Hematopoietic multipotent progenitor cell treated with erythropoietin and hydrocortisone succinate and interleukin-3 and kit ligand, for 6 days (in vitro differentiated cells): ENCODE results near the gene ATOX1.
"Not testable (repeated sequence)": the region's sequence is repeated elsewhere in the genome, so short reads cannot be mapped to it uniquely, and the experiment has no call there.

Source experiments
- DNase-seq: peaks from one replicate; pipeline ENCODE4 v3.0.0-alpha.2; 2015

The ATOX1 gene, protein sequence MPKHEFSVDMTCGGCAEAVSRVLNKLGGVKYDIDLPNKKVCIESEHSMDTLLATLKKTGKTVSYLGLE

DNA sequence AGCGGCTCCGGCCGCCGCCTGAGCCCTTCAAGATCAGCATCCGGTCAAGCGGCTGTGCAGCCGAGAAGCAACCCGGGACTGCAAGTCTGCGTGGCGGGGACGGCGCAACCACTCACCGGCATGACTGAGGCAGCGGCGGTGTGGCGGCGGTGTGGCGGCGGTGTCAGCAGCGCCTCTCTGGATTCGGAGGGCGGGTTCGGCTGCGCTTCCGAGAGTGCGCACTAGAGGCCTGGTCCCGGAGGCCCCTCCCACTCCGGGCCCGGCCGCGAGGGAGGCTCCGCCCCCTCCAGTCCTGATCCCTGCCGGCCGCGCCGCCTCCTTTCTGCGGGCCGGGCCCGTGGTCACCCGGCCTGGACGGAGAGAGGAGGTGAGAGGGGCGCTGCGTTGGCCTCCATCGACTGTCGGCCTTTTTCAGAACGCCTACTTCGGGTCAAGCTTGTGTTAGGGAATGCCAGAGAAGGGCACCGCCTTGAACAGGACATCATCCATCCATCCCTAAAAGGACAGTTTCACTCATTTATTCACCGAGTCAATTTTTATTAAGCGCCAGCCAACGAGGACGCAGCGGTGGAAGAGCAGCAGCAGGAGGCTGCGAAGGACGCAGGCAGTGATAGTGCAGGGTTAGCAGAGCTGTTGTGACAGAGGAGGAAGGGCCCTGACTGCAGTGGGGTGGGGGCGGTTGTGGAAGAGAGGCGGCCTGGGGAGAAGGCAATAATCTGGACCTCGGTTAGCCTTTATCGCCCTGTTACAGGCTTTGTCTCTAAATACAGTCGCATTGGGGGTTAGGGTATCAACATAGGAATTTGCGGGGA is at the start of gene ATOX1:
Gene ATOX1, minus strand, starts transcription at position 202 of the 812 bp plus-strand sequence. Its CDS starts 80 bp downstream, at position 122.
- peak; percentile 97 for DNase-seq

DNA sequence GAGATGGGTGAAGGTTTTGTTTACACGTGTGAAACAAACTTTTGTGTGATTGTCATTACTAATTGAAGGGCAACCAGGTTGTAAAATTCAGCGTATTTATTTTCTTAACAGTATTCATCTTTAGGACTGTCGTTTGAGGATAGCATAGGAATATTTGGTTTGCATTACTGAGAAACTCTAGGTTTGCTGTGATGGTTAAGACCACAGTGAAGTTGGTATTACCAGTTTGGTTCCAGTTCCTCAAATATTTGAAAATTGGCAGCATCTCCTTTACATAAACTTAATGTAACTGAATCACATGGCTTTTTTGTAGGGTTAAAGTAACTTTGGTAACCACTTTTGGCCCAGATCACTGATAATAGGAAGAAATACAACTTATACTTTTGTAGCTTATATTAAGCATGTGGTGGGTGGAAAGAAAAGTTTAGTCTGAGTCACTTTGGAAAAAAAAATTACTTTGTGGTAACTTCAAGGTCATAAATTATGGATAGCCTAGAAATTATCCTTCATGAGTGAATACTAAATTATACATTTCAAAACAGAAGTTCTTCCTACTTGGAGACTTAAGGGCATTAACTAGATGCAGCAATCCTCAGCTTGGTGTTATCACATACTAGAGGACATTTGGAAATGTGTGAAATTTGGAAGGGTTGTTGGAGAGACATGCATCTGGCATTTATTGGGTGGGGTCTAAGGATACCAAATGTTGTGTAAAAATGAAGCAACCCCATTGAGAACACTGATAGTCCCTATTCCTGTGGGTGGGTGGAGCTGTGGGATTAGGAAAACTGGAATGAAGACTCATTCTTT is 47.2 kb upstream of the ATOX1 start:
- no peak for DNase-seq

DNA sequence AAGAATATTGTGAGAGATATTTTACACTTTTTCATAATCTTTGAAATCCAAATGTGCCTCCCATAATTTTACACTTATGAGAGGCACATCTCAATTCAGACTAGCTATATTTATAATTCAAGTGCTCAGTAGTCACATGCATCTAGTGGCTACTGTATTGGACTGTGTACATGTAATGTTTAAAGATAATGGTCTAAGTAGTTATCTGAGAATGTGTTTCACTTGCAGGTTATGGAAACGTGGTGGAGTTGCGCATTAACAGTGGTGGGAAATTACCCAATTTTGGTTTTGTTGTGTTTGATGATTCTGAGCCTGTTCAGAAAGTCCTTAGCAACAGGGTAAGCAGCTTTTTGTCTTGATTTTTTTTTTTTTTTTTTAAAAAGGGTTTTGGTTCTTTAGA is 42.1 kb upstream of the ATOX1 start:
- peak; percentile 57 for DNase-seq

DNA sequence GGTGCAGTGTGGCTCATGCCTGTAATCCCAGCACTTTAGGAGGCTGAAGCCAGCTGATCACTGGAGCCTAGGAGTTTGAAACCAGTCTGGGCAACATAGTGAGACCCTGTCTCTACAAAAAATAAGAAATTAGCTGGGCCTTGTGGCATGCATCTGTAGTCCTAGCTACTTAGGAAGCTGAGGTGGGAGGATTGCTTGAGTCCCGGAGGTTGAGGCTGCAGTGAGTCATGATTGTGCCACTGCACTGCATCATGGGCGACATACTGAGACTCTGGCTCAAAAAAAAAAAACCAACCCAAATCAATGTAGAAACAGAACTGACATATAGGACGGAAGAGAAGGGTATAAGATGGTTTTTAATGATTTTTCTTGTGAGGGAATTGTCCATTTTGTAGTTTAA is 41.0 kb upstream of the ATOX1 start:
- no peak for DNase-seq

DNA sequence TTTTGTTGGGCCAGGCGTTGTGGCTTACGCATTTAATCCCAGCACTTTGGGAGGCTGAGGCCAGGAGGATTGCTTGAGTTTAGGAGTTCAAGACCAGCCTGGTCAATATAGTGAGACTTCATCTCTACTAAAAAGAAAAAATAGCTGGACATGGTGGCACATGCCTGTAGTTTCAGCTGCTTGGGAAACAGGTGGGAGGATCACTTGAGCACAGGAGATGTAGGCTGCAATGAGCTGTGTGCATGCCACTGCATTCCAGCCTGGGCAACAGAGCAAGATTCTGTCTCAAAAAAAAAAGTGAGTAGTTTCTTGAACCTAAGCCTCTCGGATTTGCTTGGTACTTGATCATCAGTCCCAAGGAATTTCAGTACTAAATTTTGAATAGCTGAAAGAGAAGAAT is 40.2 kb upstream of the ATOX1 start:
- no peak for DNase-seq

DNA sequence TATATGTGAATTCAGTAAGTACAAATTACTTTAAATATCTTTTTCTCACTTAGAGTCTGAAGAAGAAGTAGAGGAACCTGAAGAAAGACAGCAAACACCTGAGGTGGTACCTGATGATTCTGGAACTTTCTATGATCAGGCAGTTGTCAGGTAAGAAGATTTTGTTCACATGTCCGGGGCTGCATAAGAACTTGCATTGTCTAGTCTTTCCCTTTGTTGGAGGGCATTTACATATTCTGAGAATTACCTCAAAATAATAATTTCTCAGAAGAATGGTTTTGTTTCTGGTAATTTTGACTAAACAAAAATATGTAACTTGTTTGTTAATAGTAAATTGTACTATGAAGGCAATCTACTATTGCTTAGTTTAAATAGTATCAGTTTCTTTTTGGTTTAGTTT is 37.0 kb upstream of the ATOX1 start:
- DNase-seq = no peak

DNA sequence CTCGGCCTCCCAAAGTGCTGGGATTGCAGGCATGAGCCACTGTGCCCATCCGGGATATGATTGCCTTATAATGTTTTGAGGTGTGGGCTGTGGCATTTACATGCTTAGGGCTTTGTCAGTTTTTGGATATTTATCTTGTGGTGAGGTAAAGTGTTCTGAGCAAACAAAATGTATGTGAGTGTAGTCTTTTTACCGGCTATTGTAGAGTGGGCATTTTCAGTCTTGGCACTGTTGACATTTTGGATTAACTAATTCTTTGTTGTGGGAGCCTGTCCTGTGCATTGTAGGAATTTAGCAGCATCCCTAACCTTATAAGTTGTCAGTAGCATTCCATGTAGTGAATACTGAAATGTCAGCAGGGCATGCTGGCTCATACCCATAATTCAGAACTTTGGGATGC is 34.9 kb upstream of the ATOX1 start:
- no peak for DNase-seq

DNA sequence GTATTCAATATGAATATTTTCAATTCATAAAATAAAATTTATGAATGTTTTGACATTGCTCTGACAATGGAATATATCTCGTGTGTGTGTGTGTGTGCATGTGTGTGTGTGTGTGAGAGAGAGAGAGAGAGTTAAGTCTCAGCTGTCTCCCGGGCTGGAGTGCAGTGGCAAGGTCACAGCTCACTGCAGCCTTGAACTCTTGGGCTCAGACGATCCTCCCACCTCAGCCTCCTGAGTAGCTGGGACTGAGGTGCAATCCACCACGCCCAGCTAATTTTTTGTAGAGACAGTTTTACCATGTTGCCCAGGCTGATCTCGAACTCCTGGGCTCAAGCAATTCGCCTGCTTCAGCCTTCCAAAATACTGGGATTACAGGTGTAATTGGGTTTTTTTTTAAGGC is 29.4 kb upstream of the ATOX1 start:
- no peak for DNase-seq

DNA sequence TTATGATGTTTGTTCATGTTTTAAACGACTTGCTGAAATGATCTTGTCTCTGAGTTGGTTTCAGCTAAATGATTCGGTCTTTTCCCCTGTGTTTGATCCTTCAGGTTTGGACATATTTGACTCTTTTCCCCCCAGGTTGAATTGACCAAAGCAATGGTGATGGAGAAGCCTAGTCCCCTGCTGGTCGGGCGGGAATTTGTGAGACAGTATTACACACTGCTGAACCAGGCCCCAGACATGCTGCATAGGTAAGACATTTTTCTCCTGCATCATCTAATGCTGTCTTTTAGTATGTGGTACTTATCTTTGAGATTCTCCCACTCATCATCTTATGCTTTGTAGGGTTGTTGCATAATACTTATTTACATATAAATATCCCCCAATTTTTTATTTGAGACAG is 28.0 kb upstream of the ATOX1 start:
- DNase-seq = no peak

DNA sequence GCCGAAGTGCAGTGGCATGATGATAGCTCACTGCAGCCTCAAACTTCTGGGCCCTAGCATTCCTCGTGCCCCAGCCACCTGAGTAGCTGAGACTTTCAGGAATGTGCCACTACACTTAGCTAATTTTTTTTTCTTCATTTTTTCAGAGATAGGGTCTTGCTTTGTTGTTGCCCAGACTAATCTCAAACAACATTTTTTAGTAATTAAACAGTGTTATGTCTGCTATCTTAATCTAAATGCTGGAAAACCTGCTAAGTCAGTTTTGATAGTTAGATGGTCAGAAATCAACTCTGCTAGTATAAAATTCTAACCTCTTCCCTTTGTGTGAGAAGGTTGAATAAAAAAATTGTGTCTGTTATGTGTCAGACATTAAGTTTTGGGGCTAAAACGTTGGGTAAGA is 25.7 kb upstream of the ATOX1 start:
- DNase-seq = no peak

DNA sequence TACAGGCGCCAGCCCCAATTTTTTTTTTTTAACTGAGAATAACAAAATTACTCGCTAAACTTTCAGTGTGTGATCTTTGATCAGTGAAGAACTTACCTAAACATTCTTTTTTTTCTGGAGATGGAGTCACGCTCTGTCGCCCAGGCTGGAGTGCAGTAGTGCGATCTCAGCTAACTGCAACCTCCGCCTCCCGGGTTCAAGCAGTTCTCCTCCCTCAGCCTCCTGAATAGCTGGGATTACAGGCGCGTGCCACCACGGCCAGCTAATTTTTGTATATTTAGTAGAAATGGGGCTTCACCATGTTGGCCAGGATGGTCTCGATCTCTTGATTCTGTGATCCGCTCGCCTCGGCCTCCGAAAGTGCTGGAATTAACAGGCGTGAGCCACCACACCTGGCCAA is 25.2 kb upstream of the ATOX1 start:
- DNase-seq = not testable (repeated sequence)

DNA sequence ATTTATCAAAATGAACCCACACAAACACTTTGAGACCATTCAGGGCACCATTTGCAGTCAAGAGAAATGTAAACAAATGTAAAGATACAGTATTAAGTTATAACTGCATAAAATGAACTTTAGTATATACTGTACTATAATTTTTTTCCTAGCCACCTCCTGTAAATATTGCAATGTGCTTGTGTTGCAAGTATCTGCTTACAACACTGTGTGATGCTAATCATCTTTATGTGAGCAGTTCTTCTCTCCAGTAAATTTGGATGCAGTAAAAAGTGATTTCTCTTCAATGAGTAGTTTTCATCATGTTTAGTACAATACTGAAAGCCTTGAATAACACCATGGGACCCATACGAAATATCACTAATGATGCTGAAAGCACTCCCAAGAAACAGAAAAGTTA is 22.8 kb upstream of the ATOX1 start:
- peak; percentile 26 for DNase-seq

DNA sequence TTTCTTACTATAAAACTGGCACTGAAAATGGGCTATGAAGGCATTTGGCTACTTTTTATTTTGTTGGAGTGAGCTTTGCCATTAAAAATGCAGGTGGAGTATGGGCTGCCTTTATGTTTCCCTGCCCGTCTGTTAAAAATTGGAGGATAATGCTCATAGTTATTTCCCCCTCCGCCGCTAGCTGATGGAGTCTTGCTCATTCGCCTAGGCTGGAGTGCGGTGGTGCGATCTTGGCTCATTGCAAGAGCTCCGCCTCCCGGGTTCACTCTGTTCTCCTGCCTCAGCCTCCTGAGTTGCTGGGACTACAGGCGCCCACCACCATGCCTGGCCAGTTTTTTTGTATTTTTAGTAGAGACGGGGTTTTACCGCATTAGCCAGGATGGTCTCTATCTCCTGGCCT is 21.9 kb upstream of the ATOX1 start:
- no peak for DNase-seq

DNA sequence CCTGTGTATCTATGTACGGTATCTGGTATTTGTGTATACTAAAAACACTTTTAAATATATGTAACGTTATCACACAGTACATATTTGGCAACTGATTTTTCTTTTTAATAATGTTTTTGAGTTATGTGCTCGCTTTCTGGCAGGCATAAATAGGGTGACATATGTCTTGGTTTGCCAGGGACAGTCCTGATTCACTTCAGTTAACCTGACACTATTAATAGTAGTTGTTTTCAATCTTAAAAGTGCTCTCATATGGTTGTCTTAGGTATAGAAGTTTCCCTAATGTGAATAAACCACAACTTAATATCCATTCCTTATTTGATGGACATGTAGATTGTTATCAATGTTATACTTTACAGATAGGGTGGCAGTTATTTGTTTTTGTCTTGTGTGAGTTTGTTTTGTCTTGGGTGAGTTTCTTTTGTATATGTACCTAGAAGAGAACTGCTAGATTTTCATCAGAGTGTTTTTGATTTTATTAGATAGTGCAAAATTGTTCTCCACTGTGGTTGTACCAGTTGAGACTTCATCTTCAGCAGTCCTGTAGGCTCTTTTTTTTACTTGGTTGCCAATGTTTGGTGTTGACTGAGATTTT is 21.2 kb upstream of the ATOX1 start:
- no peak for DNase-seq

DNA sequence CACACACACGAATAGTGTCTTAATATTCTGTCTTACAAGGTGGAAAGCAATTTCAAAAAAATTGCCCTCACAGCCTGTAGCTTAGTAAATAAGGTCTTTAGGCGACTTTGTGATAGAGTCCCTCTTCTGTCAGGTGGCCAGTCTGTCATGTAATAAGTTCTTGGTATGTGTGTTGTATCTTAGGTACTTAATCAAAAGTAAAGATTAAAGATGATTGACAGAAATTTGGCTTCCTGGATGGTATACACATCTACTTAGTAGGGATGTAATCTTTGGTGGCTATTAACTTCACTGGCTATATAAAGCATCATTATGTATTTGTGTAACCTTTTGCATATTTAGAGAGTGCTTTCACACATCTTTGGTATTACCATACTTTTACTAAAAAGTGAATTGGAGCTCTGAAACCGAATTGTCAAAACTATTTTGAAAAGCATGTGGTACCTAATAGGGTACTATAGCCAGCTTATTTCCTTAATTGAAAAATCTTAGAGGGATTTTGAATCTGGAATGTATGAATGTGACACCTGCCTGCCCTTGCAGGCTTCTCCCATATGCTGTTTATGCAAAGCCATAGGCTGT is 16.7 kb upstream of the ATOX1 start:
- DNase-seq = no peak

DNA sequence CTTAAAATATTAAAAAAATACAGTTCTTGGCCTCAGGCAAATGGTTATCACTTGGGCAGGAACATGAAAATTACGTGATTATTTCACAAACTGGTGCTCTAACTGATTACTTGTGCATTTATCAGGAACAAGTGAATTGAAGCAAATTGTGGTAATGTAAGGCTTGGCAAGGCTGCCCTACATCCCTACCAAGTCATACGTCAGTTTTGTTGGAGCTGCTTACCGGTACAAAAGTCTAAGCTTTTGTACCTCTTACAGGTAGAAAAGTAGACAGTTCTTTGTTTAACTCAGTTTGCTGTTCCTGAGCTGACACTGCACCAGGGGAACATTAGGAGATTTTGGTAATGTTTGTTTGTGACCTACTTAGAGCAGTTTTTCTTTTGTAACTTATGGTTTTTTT is 15.5 kb upstream of the ATOX1 start:
- DNase-seq = peak; percentile 62

DNA sequence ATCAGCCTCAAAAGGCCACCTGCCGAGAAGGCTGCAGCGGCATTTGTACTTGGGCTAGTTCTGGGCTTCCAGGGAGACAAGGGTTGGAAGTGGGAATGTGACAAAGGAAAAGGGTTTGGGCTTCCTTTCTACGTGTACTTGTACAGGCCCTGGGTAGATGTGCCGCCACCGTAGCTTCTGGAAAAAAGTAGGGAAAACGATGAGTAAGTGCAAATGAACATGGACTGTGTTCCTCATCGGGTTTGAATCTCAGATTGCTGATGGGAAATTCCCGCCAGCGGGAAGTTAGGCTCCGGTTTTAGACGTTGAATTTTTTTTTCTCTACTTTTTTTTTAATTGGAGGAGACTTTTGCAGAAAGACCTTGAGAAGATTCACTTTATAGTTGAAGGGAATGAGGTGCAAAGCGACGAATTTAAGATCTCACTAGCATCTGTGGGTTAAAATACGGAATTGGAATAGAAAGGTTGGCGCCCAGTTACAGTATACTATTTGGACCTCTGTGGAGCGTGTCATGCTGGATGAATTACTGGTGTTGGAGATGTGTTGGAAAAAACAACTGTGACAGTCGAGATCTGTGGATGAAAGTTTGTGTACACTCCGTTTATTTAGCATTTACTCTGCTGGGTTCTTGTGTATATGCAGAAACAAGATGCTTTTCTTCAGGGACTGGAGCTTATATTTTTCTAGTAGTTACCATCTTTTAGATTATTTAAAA is 14.6 kb upstream of the ATOX1 start:
- DNase-seq = no peak

DNA sequence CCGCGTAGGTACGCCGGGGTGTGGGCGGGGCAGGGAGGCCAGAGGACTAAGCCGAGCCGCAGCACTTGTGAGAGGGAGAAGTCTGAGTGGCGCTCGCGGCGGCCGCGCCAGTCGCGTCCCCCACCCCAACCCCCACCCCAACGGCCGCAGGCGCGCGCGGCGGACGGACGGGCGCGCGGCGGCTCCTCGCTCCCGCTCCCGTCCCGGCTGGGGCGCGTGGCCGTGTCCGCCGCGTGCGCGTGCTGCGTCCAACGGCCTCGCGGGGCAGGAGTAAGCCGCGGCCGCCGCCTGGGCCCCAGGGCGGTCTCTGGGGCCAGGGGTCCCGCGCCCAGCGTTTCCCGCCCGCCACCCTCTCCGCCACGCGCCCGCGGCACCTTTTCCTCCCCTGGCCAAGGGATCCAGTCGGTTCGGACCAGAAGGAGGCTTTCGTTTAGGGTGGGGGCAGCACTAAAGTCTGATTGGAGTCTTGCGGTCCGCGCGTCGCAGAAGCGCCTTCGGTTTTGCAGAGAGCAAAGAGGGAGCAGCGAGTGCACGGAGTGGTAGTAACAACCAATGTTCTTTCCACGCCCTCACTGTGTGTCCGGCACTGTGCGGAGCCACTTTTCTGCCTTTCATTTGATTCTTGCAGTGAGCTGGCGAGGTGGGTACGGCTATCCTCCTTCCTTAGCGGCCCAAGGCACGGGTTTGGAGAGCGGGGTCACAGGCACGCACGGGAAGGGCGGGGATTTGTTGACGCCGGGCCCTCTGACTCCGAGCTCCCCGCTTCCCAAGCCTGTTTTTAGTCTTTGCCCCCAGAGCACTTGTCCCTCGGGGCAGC is 13.8 kb upstream of the ATOX1 start:
- DNase-seq = peak; percentile 67

DNA sequence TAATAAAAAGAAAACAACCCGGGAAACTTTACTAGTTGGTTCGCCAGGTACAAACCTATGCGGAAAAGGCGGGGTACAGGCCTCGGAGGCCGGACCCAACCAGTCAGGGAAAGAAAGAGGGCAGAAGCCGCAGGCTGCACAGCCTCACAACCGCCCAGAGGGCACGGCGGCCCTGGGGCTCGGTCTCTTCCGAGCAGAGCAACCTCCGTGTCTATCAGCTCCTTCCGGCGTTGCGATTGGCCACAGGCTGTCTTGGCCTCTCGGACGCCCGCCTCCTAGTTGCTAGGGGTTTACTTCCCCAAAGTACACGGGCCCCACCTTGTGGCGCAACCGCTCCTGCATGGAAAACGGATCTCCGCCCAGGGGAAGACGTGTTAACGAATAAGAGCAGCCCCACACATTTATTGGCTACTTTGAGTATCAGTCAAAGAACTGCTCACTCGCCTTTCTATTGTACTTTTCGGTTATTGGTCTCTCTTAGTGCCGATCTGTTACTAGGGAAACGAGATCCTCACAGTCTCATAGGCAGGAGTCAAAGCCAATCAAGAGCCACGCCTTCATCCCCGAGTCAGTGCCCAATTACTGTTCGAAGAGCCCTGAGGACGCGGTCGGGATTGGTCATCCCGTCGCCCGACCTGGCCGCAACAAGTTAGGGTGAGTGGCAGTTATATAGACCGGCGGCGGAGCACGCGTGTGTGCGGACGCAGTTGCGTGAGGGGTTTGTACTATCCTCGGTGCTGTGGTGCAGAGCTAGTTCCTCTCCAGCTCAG is 13.0 kb upstream of the ATOX1 start, which contains the start of gene G3BP1:
Gene G3BP1, plus strand, starts transcription at position 696 of the 770 bp plus-strand sequence. CDS start 14,667 bp downstream, outside the sequence.
- peak; percentile 100 for DNase-seq

DNA sequence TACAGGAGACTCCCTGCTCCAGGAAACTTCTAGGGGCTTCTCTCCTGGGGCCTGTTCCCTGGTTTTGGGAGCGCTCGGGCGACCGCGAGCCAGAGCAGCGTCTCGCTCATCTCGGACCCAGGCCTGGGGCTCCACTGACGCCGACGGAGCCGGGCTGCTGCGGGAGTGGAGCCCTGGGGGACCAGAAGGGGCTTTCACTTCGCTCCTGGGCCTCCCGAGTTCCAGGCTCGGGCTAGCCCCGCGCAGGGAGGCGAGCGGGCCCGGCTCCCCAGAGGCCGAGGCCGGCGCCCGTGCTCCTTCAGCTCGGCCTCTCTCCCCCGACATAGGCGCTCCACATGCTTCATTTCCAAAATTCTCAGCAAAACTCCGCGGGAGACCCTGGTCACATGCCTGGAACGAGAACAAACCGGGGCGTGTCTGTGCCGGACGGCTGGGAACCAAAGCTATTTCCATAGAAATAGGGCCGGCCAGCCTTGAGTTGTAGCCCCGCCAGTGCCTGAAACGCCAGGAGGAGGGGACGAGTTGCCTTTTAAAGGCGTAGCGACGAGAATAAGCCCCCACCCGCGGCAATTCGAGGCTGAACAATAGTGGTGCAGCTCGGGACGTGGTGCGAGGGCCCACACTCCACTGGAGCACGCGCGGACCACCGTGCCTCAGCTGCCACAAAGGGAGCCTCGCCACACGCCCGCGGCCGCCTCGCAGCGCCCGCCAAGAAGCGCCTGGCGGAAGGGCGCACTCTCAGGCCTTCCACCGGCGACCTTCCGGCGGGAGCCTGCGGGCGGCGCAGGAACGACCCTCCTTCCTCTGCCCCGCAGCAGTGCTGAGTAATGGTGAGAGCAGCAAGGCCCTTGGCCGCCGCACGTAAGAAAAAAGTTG is 12.2 kb upstream of the ATOX1 start:
- DNase-seq = peak; percentile 77
